Stimulated activated CD4-positive, alpha-beta T cell treated with anti-CD3 and anti-CD28 coated beads, Interleukin-12 subunit alpha, Interleukin-12 subunit beta, amount 100 ng/mL, for 4 hours (primary cell): Measurements from ENCODE around the gene NTNG2.
A peak's percentile ranks its signal among the peaks of the same experiment; 100 is the strongest.

Experiments used
- DNase-seq: peaks from one replicate; pipeline ENCODE4 v3.0.0-alpha.2; 2020

NTNG2 gene

DNA sequence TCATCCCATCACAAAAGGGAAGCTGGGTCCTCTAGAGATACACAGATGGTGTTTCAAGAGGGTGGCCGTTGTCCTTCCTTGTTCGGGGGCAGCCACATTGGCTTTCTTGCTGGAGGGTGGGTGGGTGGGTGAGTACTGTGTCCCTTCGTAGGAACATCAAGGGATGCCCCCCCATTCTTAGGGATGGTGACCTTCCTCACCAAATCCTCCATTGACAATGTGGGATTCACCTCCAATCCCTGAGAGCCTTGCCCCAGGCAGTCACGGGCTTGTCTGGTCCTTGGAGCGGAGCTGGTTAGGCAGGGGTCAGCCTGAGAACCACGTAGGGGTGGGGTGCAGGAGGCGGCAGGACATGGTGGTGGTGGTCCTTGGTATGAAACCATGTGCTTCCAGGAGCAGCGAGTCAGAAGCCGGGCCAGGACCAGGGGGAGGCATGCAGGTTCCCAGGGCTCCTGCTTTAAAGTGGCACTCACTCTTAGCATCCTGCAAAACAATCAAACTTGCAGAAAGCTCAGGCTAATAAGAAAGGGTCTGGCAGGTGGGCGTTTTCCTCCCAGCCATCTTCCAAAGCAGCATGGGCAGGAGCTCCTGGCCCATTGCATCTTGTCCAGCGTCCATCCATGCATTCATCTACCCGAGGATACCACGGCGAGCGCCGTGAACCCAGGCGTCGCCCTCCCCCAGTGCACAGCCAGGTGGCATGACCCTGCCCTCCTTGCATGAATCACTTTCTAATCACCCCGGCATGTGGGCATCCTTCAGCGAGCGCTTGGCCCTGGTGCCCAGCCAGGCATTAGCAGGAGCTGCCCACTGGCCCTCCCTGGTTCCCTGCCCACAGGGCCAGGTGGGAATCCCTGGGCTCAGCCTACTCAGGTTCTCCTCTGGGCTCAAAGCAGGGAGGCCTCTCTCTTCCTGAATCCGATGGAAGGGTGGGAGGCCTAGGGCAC is 76.4 kb downstream of the NTNG2 start:
- no peak for DNase-seq

DNA sequence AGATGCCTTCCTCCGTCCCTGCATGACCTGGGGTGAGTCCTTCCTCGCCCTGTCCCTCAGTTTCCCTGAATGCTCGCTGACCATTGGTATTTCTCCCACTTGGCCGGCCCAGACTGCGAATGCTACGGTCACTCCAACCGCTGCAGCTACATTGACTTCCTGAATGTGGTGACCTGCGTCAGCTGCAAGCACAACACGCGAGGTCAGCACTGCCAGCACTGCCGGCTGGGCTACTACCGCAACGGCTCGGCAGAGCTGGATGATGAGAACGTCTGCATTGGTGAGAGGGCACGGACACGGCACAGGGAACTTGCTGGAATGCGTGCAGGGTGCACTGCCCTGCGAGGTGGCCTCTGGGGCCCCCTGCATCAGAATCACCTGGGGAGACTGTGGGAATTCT is 77.1 kb downstream of the NTNG2 start:
- DNase-seq: no peak

DNA sequence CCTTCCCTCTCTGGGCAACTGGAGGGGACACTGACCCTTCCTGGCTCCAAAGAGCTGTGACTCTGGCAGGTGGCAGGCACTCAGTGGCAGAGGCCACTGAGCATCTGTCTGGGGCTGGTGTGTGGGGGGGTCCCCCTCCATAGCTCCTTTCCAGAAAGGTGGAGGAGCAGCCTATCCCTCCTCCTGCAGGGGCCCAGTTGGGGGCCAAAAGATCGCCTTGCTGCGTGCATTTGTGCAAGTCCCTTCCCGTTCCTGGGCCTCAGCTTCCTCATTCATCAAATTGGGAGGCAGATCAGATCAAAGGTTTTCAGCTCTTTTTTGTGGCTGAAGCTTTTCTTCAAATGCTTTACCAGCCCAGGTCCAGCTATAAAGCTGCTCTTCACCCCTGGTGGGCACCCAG is 77.7 kb downstream of the NTNG2 start:
- DNase-seq: no peak

GRCh38 chr9:132239999-132240840 is 78.4 kb downstream of the NTNG2 start:
- no peak for DNase-seq

DNA sequence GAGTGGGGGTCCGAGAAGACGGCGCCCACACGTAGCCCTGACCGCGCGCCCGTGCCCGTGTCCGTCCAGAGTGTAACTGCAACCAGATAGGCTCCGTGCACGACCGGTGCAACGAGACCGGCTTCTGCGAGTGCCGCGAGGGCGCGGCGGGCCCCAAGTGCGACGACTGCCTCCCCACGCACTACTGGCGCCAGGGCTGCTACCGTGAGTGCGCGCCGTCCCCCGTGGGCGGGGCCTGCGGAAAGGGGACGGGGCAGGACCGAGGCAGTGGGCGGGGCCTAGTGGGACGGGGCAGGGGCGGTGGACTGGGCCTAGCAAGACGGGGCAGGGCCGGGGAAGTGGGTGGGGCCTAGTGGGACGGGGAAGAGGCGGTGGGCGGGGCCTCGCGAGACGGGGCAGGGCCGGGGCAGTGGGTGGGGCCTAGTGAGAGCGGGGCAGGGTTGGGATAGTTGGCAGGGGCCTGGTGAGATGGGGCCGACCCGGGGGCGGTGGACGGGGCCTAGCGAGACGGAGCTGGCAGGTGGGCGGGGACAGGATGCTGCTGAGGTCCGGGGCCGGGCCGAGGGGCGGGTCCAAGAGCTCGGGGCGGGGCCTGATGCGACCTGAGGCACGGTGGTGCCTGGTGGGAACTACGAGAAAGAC is 79.1 kb downstream of the NTNG2 start:
- peak; percentile 99 for DNase-seq

GRCh38 chr9:132241483-132241839 is 79.6 kb downstream of the NTNG2 start:
- DNase-seq: no peak

- peak; percentile 36 for DNase-seq
These were observed 80.2 kb downstream of the NTNG2 start for GRCh38 chr9:132241840-132242620.

DNA sequence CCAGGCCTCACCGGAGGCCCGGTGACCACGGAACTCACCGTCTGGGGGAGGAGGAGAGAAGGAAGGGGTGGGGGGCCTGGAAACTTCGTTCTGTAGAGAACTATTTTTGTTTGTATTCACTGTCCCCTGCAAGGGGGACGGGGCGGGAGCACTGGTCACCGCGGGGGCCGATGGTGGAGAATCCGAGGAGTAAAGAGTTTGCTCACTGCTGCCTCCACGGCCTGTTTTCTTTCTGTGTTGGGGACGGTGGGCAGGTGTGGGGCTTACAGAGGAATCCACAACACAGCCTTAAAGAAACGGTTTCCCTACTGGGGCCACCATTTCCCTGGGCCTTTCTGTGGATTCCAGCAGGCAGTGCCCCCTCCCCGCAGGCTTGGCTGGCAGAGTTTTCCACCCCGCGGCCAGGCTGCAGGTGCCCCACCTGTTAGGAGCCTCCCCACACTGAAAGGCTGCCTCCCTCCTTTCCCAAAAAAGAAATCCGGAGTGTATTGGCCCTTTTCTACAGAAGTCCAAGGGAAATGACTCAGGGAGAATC is 80.8 kb downstream of the NTNG2 start:
- no peak for DNase-seq

DNA sequence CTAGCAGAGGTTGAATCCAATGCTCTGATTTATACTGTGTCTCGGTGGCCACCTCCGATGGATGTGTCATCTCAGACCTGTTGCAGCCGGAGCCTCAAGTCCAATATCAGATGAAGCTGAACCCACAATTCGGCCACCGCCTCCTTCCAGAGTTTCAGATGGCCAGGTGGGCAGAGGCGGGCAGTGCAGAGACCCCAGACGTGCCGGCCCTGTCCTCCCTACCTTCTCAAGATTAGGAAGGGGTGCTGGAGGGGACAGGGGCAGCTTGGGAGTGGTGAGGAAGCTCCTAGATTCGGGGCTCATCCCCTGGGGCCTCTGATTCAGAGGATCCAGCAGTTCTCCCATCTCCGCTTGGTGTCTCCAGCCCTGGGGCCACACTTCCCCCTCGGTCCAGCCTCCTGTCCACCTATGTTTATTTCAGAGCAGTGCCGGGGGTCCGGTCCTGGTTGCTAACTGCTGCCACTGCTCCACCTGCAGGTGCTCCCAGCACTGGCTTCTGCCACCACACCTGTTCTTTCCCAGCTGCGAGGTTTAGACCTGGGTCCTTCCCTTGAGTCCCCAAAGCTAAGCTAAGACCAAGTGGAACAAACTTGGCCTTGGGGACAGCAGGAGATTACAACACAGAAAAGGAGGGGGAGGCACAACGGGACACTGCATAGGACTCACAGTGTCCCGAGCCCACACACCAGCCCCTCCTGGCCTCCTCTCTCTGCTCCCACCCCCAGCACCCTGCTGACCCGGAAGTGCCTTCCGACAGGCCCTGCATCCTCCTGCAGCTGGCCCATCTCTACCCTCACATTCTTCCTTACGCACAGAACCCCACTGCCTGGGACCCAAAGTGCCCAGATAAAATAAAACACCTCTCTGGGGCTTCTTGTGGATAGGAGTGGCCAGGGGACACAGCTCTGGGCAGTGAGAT is 81.6 kb downstream of the NTNG2 start:
- no peak for DNase-seq

- DNase-seq: no peak
These were observed 83.0 kb downstream of the NTNG2 start for GRCh38 chr9:132244582-132245455.

DNA sequence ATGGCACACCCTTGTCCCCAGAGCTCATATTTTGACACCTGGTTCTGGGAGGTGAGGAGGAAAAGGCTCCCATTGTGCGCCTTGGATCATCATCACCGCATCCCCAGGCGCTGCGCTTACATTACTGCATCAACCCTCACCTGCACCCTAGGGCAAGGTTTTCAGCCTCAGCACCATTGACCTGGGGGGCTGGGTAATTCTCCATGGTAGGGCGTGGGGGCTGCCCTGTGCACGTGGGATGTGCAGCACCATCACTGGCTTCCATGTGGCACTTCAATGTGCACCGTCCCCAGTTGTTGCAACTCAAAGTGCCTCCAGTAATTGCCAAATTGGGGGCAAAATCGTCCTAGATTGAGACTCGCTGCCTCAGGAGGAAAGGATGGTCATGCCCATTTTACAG is 83.6 kb downstream of the NTNG2 start:
- no peak for DNase-seq

GRCh38 chr9:132247942-132248341 is 86.1 kb downstream of the NTNG2 start:
- DNase-seq: no peak

DNA sequence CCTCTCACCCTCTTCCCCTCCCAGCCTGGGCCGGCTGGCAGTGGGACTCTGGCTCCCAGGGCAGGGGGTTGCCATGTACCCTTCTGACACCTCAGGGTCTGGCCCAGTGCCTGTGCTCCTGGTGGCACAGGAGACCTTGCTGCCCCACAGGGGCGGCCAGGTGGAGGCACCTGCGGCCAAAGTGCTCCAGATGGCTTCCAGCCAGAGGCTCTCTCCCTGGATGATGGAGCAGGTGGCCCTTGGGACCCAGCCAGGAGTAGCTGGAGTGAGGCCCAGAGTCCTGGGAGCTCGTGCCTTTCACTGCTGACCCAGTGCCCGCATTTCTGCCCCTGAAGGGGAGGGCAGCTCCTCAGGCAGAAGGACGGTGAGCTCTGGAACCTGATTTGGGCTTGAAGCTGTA is 87.3 kb downstream of the NTNG2 start:
- DNase-seq: no peak

- DNase-seq: no peak
These were observed 87.8 kb downstream of the NTNG2 start for GRCh38 chr9:132249690-132250089.

GRCh38 chr9:132250324-132251262 is 88.7 kb downstream of the NTNG2 start:
- DNase-seq: no peak

DNA sequence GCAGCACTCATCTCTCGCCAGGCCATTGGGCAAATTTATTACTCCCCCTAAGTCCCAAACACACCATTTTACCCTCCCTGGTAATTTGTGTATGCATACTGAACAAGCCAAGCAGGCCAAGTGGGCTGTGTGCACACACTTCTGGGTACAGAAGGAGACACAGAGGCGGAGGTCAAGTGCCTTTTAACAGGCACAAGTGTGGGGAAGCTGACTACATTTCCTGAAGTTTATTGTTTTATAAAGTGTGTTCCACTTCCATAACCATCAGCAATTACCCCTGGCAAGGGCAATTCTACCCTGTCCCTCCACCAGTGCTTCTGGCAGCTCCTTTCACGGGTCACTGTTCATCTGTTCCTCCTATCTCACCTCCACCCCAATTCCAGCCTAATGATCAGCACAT is 99.0 kb downstream of the NTNG2 start:
- DNase-seq: no peak

DNA sequence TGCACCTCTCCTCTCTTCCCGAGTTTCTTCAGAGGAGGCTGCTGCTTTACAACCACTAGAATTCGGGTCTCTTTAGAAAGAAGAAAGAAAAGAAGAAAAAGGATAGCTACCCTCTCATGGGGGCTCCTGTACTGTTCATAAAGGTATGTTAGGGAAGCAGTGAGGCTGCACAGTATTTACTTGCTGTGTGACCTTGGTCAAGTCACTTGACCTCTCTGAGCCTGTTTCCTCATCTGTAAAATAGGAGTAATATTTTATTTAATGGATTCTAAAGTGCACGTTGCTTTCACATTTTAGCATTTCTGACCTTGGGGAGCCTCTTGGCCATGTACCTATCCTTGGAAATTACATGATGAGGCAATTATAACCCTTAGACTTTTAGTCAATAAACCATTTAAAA is 104.2 kb downstream of the NTNG2 start:
- no peak for DNase-seq

DNA sequence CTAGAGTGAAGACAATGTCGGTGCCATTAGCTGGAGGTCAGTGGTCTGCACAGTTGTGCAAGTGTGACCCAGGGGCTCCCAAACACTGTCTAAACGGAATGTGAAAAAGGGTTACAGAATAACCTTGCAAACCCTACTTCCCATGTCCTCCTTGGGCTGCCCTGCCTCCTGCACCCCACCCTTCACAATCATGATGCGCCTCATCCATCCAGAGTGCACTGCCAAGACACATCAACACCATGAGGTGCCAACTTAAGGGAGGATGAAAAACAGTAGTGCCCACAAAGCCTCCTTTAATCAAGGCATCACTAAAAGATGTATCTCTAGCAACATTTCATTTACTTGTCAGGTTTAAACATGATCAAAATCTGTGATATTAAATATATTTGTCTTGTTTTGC is 105.8 kb downstream of the NTNG2 start:
- DNase-seq: no peak

DNA sequence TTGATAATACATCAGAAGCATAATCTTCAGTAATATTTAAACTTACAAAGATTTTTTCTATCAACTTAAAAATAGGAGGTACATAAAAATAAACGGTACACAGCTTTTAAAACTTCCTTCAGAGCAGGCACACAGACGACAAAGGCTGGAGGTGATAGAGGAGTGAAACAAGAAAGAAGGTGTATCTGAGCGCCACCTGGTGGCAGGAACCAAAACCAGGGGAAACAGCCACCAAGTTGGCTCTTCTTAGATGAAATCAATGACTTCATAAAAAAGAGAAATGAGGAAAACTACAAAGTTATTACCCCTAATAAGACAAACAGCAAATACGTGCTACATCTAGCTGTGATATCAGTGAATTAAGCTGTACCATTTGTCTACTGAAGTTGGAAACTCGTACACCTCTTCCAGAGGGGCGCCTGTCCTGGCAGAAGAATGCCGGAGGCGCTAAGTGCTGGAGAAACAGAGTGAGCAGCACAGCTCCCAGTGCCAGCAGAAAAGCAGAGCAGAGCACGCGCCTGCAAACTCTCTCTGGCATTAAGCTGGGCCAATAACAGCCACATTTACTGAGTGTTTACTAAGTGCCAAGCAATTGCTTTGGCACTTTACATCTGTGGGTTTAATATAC is 107.0 kb downstream of the NTNG2 start:
- peak; percentile 61 for DNase-seq
